Measurements from ENCODE around the gene DNAJC22. TPM values are rescaled to one million over a fixed set of nuclear protein-coding genes. Genes with fewer than 3 reads are reported as not detected.
A peak's percentile ranks its signal among the peaks of the same experiment; 100 is the strongest.

The DNAJC22 gene
- total and polyA plus RNA-seq, 9 of the 15 experiments (the other 6 are each of a cell fraction or from before 2014, with no cell fraction given): 0.10 to 1.2 (median 0.47) TPM

DNA sequence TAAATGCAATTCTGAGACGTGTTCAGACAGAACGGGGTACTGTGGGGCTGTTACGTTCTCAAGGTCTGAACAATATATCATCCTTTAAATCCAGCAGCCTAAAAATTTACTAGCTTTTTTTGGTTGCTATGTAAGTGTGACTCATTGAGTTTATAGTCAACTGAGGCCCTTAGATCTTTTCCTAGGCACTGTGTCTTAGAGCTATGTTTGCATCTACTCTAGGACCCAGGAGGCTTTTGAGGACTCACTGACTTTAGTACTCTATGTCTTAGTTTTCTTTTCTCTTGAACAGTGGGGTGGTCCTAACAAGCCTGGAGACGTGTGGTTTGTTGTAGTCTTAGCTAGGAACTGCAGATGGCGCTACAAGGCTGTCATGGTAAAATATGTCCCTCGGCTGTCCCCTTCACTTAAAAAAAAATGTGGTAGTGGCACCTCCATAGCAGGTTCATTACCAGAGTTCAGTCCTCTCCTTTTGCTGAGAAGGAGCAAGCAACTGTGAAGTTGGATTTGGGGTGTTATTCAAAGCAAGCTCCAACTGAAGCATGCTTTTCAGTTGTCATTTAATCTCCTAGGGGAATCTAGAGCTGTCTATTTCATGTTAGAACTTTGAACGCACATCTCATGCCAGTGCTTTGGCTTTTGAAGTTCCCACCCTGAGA is 11.9 kb downstream of the DNAJC22 start (continued):
- TF ChIP-seq STAT5B (CRISPR knock-in tag; IDR thresholded peaks at IDR 0.05) (no peak), GATAD2B (IDR thresholded peaks at IDR 0.05; ENCODE audit: borderline replicate concordance) (peak; percentile 43; the same call in 1 of the 2 replicates), SMC3 (conservative IDR thresholded peaks at IDR 0.05; ENCODE audit: insufficient read depth, low read depth, low read length) (peak; percentile 91), ARNT (IDR thresholded peaks at IDR 0.05) (0 out of 4 replicates have a peak, but pooled peaks of 1 of the 2 experiments have one; percentile 30), TAL1 (IDR thresholded peaks at IDR 0.05) (no peak), ESRRA (IDR thresholded peaks at IDR 0.05; ENCODE audit: borderline replicate concordance, low read depth) (peak; percentile 20; the same call in 1 of the 2 replicates), CC2D1A (IDR thresholded peaks at IDR 0.05) (peak; percentile 90), ZNF384 (IDR thresholded peaks at IDR 0.05; ENCODE audit: low read depth, low read length) (peak; percentile 98), CBX3 (IDR thresholded peaks at IDR 0.05; ENCODE audit: borderline replicate concordance in 1 of 2, low read length in 2 of 2) (0 out of 3 replicates have a peak, but pooled peaks of 1 of the 2 experiments have one; percentile 16), ARID2 (IDR thresholded peaks at IDR 0.05) (peak; percentile 97), DIDO1 (tag; IDR thresholded peaks at IDR 0.05; ENCODE audit: low read depth) (no peak), CTBP1 (IDR thresholded peaks at IDR 0.05; ENCODE audit: borderline replicate concordance) (peak; percentile 27; the same call in 1 of the 2 replicates), TEAD4 (IDR thresholded peaks at IDR 0.05; ENCODE audit: low read length) (0 out of 2 replicates have a peak, but pooled peaks have one; percentile 31), TEAD4 (CRISPR knock-in tag; IDR thresholded peaks at IDR 0.05; ENCODE audit: borderline replicate concordance) (no peak), NONO (IDR thresholded peaks at IDR 0.05; ENCODE audit: low read depth in 2 of 2, low read length in 1 of 2) (no peak; a peak in 1 of 4 replicates), ZBTB8A (IDR thresholded peaks at IDR 0.05; ENCODE audit: partially characterized antibody) (no peak)
- TF ChIP-seq, protein P1, sequence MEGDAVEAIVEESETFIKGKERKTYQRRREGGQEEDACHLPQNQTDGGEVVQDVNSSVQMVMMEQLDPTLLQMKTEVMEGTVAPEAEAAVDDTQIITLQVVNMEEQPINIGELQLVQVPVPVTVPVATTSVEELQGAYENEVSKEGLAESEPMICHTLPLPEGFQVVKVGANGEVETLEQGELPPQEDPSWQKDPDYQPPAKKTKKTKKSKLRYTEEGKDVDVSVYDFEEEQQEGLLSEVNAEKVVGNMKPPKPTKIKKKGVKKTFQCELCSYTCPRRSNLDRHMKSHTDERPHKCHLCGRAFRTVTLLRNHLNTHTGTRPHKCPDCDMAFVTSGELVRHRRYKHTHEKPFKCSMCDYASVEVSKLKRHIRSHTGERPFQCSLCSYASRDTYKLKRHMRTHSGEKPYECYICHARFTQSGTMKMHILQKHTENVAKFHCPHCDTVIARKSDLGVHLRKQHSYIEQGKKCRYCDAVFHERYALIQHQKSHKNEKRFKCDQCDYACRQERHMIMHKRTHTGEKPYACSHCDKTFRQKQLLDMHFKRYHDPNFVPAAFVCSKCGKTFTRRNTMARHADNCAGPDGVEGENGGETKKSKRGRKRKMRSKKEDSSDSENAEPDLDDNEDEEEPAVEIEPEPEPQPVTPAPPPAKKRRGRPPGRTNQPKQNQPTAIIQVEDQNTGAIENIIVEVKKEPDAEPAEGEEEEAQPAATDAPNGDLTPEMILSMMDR (IDR thresholded peaks at IDR 0.05 in 2 of 3, conservative IDR thresholded peaks at IDR 0.05 in 1 of 3; ENCODE audit: insufficient read depth in 2 of 3, low read depth in 1 of 3, low read length in 3 of 3): peak; percentile 80 to 94 (median 90)
- TF ChIP-seq, protein P2, sequence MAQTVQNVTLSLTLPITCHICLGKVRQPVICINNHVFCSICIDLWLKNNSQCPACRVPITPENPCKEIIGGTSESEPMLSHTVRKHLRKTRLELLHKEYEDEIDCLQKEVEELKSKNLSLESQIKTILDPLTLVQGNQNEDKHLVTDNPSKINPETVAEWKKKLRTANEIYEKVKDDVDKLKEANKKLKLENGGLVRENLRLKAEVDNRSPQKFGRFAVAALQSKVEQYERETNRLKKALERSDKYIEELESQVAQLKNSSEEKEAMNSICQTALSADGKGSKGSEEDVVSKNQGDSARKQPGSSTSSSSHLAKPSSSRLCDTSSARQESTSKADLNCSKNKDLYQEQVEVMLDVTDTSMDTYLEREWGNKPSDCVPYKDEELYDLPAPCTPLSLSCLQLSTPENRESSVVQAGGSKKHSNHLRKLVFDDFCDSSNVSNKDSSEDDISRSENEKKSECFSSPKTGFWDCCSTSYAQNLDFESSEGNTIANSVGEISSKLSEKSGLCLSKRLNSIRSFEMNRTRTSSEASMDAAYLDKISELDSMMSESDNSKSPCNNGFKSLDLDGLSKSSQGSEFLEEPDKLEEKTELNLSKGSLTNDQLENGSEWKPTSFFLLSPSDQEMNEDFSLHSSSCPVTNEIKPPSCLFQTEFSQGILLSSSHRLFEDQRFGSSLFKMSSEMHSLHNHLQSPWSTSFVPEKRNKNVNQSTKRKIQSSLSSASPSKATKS (CRISPR knock-in tag; IDR thresholded peaks at IDR 0.05): no peak
- TF ChIP-seq, protein P3, sequence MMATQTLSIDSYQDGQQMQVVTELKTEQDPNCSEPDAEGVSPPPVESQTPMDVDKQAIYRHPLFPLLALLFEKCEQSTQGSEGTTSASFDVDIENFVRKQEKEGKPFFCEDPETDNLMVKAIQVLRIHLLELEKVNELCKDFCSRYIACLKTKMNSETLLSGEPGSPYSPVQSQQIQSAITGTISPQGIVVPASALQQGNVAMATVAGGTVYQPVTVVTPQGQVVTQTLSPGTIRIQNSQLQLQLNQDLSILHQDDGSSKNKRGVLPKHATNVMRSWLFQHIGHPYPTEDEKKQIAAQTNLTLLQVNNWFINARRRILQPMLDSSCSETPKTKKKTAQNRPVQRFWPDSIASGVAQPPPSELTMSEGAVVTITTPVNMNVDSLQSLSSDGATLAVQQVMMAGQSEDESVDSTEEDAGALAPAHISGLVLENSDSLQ (IDR thresholded peaks at IDR 0.05): 0 out of 2 replicates have a peak, but pooled peaks have one; percentile 12
- TF ChIP-seq, protein P4, sequence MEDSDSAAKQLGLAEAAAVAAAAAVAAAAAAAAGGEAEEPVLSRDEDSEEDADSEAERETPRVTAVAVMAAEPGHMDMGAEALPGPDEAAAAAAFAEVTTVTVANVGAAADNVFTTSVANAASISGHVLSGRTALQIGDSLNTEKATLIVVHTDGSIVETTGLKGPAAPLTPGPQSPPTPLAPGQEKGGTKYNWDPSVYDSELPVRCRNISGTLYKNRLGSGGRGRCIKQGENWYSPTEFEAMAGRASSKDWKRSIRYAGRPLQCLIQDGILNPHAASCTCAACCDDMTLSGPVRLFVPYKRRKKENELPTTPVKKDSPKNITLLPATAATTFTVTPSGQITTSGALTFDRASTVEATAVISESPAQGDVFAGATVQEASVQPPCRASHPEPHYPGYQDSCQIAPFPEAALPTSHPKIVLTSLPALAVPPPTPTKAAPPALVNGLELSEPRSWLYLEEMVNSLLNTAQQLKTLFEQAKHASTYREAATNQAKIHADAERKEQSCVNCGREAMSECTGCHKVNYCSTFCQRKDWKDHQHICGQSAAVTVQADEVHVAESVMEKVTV (CRISPR knock-in tag; IDR thresholded peaks at IDR 0.05): peak; percentile 95
